ENCODE data around the gene SKA3. TPM values are rescaled to one million over a fixed set of nuclear protein-coding genes. Genes with fewer than 3 reads are reported as not detected.

The SKA3 gene
- total RNA-seq, 1 donor from 2014 or later: 0.60 TPM

- intact Hi-C loops (cut with micrococcal nuclease): loop anchor here (10.0 kb wide), 1 partner anchor 190 kb away; no protein-coding TSS in a partner anchor
- H3K36me3 ChIP-seq: no peaks in the 10 kb centered on the region
- no peaks in the 10 kb centered on the region for H3K9me3 ChIP-seq (replicated peaks)
- H3K27me3 ChIP-seq (ENCODE audit: low read depth): no peaks in the 10 kb centered on the region
- peaks cover 3% of the 10 kb centered on the region for H3K4me1 ChIP-seq
- H3K27ac ChIP-seq (replicated peaks): no peak overlapping the region
- TF ChIP-seq, protein P1, sequence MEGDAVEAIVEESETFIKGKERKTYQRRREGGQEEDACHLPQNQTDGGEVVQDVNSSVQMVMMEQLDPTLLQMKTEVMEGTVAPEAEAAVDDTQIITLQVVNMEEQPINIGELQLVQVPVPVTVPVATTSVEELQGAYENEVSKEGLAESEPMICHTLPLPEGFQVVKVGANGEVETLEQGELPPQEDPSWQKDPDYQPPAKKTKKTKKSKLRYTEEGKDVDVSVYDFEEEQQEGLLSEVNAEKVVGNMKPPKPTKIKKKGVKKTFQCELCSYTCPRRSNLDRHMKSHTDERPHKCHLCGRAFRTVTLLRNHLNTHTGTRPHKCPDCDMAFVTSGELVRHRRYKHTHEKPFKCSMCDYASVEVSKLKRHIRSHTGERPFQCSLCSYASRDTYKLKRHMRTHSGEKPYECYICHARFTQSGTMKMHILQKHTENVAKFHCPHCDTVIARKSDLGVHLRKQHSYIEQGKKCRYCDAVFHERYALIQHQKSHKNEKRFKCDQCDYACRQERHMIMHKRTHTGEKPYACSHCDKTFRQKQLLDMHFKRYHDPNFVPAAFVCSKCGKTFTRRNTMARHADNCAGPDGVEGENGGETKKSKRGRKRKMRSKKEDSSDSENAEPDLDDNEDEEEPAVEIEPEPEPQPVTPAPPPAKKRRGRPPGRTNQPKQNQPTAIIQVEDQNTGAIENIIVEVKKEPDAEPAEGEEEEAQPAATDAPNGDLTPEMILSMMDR (IDR thresholded peaks at IDR 0.05; ENCODE audit: borderline replicate concordance): no peak
- DNase-seq: no peak
- no peak overlapping the region for H3K4me3 ChIP-seq
Measured at GRCh38 chr13:21134475-21134874, 41.9 kb downstream of the SKA3 start.

GRCh38 chr13:21133077-21133476 is 43.3 kb downstream of the SKA3 start:
- intact Hi-C loops (cut with micrococcal nuclease): loop anchor here (10.0 kb wide), 1 partner anchor 188 kb away; no protein-coding TSS in a partner anchor
- TF ChIP-seq, protein P1 (IDR thresholded peaks at IDR 0.05; ENCODE audit: borderline replicate concordance): no peak
- Histone ChIP-seq H3K4me1 (no peaks in the 10 kb centered on the region), H3K36me3 (no peaks in the 10 kb centered on the region), H3K27ac (replicated peaks) (no peak overlapping the region), H3K9me3 (replicated peaks) (no peaks in the 10 kb centered on the region), H3K4me3 (no peak overlapping the region), H3K27me3 (ENCODE audit: low read depth) (no peaks in the 10 kb centered on the region)
- no peak for DNase-seq

DNA sequence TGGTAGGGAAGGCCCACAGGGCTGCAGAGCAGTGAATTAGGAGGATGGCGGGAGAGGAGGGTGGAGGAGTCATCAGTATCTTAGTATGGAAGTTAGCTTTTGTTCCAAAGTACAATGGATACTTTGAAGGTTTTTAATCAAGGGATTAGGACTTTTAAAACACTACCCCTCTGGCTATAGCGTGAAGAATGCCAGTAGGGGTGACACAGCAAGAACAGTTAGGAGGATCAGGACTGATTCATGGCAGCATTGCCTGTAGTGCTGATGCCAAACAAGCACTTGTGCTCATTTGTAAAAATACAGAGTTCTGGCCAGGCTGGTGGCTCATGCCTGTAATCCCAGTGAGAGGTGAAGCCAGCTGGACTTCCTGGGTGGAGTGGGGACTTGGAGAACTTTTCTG is 46.2 kb downstream of the SKA3 start:
- TF ChIP-seq, protein P1 (IDR thresholded peaks at IDR 0.05; ENCODE audit: borderline replicate concordance): no peak
- no peaks in the 10 kb centered on the region for H3K4me1 ChIP-seq
- H3K27me3 ChIP-seq (ENCODE audit: low read depth): no peaks in the 10 kb centered on the region
- H3K9me3 ChIP-seq (replicated peaks): no peaks in the 10 kb centered on the region
- H3K27ac ChIP-seq (replicated peaks): no peak overlapping the region
- intact Hi-C loops (cut with micrococcal nuclease): loop anchor here (10.0 kb wide), 1 partner anchor 185 kb away; no protein-coding TSS in a partner anchor
- H3K36me3 ChIP-seq: no peaks in the 10 kb centered on the region
- no peak overlapping the region for H3K4me3 ChIP-seq
- DNase-seq: no peak

GRCh38 chr13:21124852-21125251 is 51.5 kb downstream of the SKA3 start:
- Histone ChIP-seq H3K36me3 (no peaks in the 10 kb centered on the region), H3K9me3 (replicated peaks) (no peaks in the 10 kb centered on the region), H3K4me1 (no peaks in the 10 kb centered on the region), H3K27ac (replicated peaks) (no peak overlapping the region), H3K4me3 (no peak overlapping the region), H3K27me3 (ENCODE audit: low read depth) (no peaks in the 10 kb centered on the region)
- no peak for DNase-seq
- intact Hi-C loops (cut with micrococcal nuclease): no loop called here
- TF ChIP-seq, protein P1 (IDR thresholded peaks at IDR 0.05; ENCODE audit: borderline replicate concordance): no peak

DNA sequence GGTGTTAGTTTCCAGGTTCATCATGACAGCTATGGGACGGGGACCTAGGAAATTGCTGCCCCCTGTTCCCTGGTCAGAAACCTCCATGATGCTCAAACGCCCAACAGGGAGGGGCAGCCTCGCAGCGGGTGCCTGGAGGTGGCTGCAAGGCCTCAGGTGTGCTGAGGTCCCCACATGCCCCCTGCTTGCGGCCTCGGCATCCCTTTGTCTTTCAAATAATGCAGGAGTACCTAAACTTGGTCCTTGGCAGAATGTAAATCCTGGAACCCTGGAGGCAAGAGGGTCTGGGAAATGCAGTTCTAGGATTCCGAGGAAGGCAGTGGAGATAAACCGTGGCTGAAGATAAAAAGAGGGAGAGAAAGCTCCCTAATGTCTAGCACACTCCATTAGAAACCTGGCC is 52.4 kb downstream of the SKA3 start:
- Histone ChIP-seq H3K9me3 (replicated peaks) (no peaks in the 10 kb centered on the region), H3K4me1 (no peaks in the 10 kb centered on the region), H3K4me3 (no peak overlapping the region), H3K27me3 (ENCODE audit: low read depth) (no peaks in the 10 kb centered on the region), H3K27ac (replicated peaks) (no peak overlapping the region), H3K36me3 (no peaks in the 10 kb centered on the region)
- TF ChIP-seq, protein P1 (IDR thresholded peaks at IDR 0.05; ENCODE audit: borderline replicate concordance): no peak
- no peak for DNase-seq
- intact Hi-C loops (cut with micrococcal nuclease): no loop called here

Measured in left ventricle myocardium inferior (tissue), 1 donor.